ENCODE data around the gene ANTXR1.

- TF ChIP-seq, protein P1, sequence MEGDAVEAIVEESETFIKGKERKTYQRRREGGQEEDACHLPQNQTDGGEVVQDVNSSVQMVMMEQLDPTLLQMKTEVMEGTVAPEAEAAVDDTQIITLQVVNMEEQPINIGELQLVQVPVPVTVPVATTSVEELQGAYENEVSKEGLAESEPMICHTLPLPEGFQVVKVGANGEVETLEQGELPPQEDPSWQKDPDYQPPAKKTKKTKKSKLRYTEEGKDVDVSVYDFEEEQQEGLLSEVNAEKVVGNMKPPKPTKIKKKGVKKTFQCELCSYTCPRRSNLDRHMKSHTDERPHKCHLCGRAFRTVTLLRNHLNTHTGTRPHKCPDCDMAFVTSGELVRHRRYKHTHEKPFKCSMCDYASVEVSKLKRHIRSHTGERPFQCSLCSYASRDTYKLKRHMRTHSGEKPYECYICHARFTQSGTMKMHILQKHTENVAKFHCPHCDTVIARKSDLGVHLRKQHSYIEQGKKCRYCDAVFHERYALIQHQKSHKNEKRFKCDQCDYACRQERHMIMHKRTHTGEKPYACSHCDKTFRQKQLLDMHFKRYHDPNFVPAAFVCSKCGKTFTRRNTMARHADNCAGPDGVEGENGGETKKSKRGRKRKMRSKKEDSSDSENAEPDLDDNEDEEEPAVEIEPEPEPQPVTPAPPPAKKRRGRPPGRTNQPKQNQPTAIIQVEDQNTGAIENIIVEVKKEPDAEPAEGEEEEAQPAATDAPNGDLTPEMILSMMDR (conservative IDR thresholded peaks at IDR 0.05), result no peak
- TF ChIP-seq ZFX (IDR thresholded peaks at IDR 0.05), result no peak
Observed at GRCh38 chr2:69023236-69023635, 10.3 kb downstream of the ANTXR1 start.

Measured in C4-2B (cell line).